ENCODE results near the gene C12orf60.
"Not testable (repeated sequence)": the region's sequence is repeated elsewhere in the genome, so short reads cannot be mapped to it uniquely, and the experiment has no call there.

Gene C12orf60

GRCh38 chr12:14803011-14803829 is at the start of gene C12orf60, which contains the start of gene WBP11:
Gene C12orf60 (plus strand): TSS chr12:14803670. CDS start chr12:14822936, 19,266 bp downstream.
Gene WBP11 (minus strand): TSS chr12:14803478. CDS start chr12:14801383, 2,095 bp downstream.
- DNase-seq (ENCODE audit: low read depth, low spot score): peak; percentile 84

- DNase-seq (ENCODE audit: low read depth, low spot score): no peak
These were observed 46.9 kb upstream of the C12orf60 start for GRCh38 chr12:14756334-14757143.

GRCh38 chr12:14759711-14760280 is 43.7 kb upstream of the C12orf60 start:
- not testable (repeated sequence) for DNase-seq (ENCODE audit: low read depth, low spot score)

GRCh38 chr12:14765398-14765797 is 38.1 kb upstream of the C12orf60 start:
- DNase-seq (ENCODE audit: low read depth, low spot score): no peak

GRCh38 chr12:14766020-14766419 is 37.5 kb upstream of the C12orf60 start:
- not testable (repeated sequence) for DNase-seq (ENCODE audit: low read depth, low spot score)

- DNase-seq (ENCODE audit: low read depth, low spot score): no peak
These were observed 36.7 kb upstream of the C12orf60 start for GRCh38 chr12:14766649-14767215.

GRCh38 chr12:14767617-14768016 is 35.9 kb upstream of the C12orf60 start:
- DNase-seq (ENCODE audit: low read depth, low spot score): no peak

GRCh38 chr12:14768823-14769405 is 34.6 kb upstream of the C12orf60 start:
- DNase-seq (ENCODE audit: low read depth, low spot score): no peak

- DNase-seq (ENCODE audit: low read depth, low spot score): no peak
These were observed 34.0 kb upstream of the C12orf60 start for GRCh38 chr12:14769466-14769968.

- peak; percentile 75 for DNase-seq (ENCODE audit: low read depth, low spot score)
These were observed 33.4 kb upstream of the C12orf60 start for GRCh38 chr12:14769969-14770495.

- DNase-seq (ENCODE audit: low read depth, low spot score): peak; percentile 91
These were observed 32.7 kb upstream of the C12orf60 start for GRCh38 chr12:14770496-14771461.

GRCh38 chr12:14771651-14772137 is 31.8 kb upstream of the C12orf60 start:
- no peak for DNase-seq (ENCODE audit: low read depth, low spot score)

- no peak for DNase-seq (ENCODE audit: low read depth, low spot score)
These were observed 30.5 kb upstream of the C12orf60 start for GRCh38 chr12:14772946-14773345.

GRCh38 chr12:14773685-14774073 is 29.8 kb upstream of the C12orf60 start:
- no peak for DNase-seq (ENCODE audit: low read depth, low spot score)

- DNase-seq (ENCODE audit: low read depth, low spot score): peak; percentile 84
These were observed 29.2 kb upstream of the C12orf60 start for GRCh38 chr12:14774074-14774905.

- no peak for DNase-seq (ENCODE audit: low read depth, low spot score)
These were observed 28.4 kb upstream of the C12orf60 start for GRCh38 chr12:14774906-14775635.

- DNase-seq (ENCODE audit: low read depth, low spot score): no peak
These were observed 27.9 kb upstream of the C12orf60 start for GRCh38 chr12:14775636-14775980.
